ENCODE measurements around the gene TLR9. TPM values are rescaled to one million over a fixed set of nuclear protein-coding genes. Genes with fewer than 3 reads are reported as not detected.

TLR9 gene
- total and polyA plus RNA-seq, 2 donors from 2014 or later, result 0.94 TPM; not detected in 1

DNA sequence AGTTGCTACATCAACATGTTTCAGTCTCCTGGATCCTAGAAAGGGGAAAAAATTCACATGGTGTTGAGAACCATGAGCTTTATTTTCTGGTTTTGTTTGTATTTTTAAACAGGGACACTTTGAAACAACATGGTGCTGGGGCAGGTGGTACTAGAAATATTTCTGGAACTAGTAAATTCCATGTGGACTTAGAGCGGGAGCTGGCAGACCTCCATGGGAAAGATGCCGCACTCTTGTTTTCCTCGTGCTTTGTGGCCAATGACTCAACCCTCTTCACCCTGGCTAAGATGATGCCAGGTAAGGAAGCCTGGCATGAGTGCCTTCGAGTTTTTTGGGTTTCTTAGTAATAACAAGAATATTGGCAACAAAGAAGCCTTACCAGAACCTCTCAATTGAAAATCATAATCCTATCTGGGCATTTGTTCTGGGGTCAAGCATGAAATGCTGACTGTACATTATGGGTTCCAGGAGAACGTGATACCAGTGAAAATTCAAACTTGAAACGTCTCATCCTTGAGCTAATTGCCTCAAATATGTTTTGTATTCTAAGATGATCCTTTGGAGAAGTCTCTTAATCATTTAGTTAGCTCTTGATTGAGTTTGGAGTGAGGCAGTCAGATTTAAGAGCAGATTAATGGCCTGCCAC, 19.6 kb downstream of the TLR9 start:
- H3K4me1 ChIP-seq (ENCODE audit: control insufficient read depth in 2 of 3, insufficient read depth in 2 of 3, low read depth in 1 of 3, low read length in 3 of 3), result no peaks in the 10 kb centered on the region
- no peaks in the 10 kb centered on the region for H3K27me3 ChIP-seq (ENCODE audit: control insufficient read depth, insufficient read depth, low read length)
- H3K4me3 ChIP-seq (ENCODE audit: low read length in 3 of 3), result no peak overlapping the region
- intact Hi-C loops (cut with DNase I), result no loop called here
- TF ChIP-seq, protein P1, sequence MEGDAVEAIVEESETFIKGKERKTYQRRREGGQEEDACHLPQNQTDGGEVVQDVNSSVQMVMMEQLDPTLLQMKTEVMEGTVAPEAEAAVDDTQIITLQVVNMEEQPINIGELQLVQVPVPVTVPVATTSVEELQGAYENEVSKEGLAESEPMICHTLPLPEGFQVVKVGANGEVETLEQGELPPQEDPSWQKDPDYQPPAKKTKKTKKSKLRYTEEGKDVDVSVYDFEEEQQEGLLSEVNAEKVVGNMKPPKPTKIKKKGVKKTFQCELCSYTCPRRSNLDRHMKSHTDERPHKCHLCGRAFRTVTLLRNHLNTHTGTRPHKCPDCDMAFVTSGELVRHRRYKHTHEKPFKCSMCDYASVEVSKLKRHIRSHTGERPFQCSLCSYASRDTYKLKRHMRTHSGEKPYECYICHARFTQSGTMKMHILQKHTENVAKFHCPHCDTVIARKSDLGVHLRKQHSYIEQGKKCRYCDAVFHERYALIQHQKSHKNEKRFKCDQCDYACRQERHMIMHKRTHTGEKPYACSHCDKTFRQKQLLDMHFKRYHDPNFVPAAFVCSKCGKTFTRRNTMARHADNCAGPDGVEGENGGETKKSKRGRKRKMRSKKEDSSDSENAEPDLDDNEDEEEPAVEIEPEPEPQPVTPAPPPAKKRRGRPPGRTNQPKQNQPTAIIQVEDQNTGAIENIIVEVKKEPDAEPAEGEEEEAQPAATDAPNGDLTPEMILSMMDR (IDR thresholded peaks at IDR 0.05; ENCODE audit: borderline replicate concordance, extremely low read depth, insufficient read depth), result no peak
- peaks cover 21 to 77% (median 66%) of the 10 kb centered on the region in 3 donors for H3K36me3 ChIP-seq (ENCODE audit: control insufficient read depth in 2 of 3, insufficient read depth in 3 of 3, low read length in 3 of 3)
- H3K9ac ChIP-seq (ENCODE audit: low read length in 3 of 3), result no peak overlapping the region
- FAIRE-seq (no peak), DNase-seq (no peak)
- H3K9me3 ChIP-seq (ENCODE audit: control insufficient read depth in 2 of 3, insufficient read depth in 1 of 3, low read length in 3 of 3), result no peaks in the 10 kb centered on the region
- H3K27ac ChIP-seq (ENCODE audit: low read depth in 2 of 2, low read length in 2 of 2), result no peak overlapping the region

DNA sequence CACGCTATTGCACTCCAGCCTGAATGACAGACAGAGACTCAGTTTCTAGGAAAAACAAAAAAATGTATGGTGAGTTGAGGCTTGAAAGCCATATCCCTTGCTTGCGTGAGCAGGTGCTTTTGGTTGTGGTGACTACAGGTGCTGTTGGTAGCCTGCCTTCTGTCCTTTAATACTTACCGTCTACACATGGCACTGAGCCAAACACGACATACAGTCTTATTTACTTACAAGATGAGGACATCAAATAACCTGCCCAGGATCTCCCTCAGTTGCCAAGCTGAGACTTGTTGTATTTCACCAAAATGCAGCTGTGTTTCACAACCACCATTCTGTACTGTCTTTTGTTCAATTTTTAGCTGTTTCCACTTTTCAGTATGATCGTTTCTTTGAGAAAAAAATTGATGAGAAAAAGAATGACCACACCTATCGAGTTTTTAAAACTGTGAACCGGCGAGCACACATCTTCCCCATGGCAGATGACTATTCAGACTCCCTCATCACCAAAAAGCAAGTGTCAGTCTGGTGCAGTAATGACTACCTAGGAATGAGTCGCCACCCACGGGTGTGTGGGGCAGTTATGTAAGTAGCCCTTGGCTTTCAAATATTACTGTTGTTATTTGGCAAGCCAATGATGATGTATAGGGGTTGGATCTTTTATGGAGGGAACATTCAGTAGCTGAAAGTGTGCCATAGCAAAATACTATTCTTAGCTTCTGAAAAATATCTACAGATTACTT, 20.9 kb downstream of the TLR9 start:
- Histone ChIP-seq H3K4me3 (ENCODE audit: low read length in 3 of 3) (no peak overlapping the region), H3K4me1 (ENCODE audit: control insufficient read depth in 2 of 3, insufficient read depth in 2 of 3, low read depth in 1 of 3, low read length in 3 of 3) (no peaks in the 10 kb centered on the region), H3K36me3 (ENCODE audit: control insufficient read depth in 2 of 3, insufficient read depth in 3 of 3, low read length in 3 of 3) (peaks cover 18 to 63% (median 55%) of the 10 kb centered on the region in 3 donors), H3K9ac (ENCODE audit: low read length in 3 of 3) (no peak overlapping the region), H3K27ac (ENCODE audit: low read depth in 2 of 2, low read length in 2 of 2) (no peak overlapping the region), H3K9me3 (ENCODE audit: control insufficient read depth in 2 of 3, insufficient read depth in 1 of 3, low read length in 3 of 3) (no peaks in the 10 kb centered on the region), H3K27me3 (ENCODE audit: control insufficient read depth, insufficient read depth, low read length) (no peaks in the 10 kb centered on the region)
- intact Hi-C loops (cut with DNase I), result no loop called here
- DNase-seq (no peak), FAIRE-seq (no peak)
- TF ChIP-seq, protein P1 (IDR thresholded peaks at IDR 0.05; ENCODE audit: borderline replicate concordance, extremely low read depth, insufficient read depth), result no peak

DNA sequence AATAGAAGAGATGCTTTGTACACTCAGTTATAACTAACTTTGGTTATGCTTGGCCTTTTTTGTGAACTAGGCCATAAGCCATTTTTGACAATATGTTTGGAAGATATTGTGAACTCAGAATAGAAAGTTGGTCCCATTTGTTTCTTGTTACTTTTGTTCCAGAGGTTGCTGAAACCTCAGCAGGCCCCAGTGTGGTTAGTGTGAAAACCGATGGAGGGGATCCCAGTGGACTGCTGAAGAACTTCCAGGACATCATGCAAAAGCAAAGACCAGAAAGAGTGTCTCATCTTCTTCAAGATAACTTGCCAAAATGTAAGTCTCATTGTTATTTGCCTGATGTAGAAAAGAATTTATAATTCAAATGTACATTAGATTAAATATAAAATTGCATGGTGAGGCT, 21.7 kb downstream of the TLR9 start:
- Histone ChIP-seq H3K9ac (ENCODE audit: low read length in 3 of 3) (no peak overlapping the region), H3K27me3 (ENCODE audit: control insufficient read depth, insufficient read depth, low read length) (no peaks in the 10 kb centered on the region), H3K4me3 (ENCODE audit: low read length in 3 of 3) (no peak overlapping the region), H3K9me3 (ENCODE audit: control insufficient read depth in 2 of 3, insufficient read depth in 1 of 3, low read length in 3 of 3) (no peaks in the 10 kb centered on the region), H3K27ac (ENCODE audit: low read depth in 2 of 2, low read length in 2 of 2) (no peak overlapping the region), H3K4me1 (ENCODE audit: control insufficient read depth in 2 of 3, insufficient read depth in 2 of 3, low read depth in 1 of 3, low read length in 3 of 3) (peaks cover 0 to 8% (median 2%) of the 10 kb centered on the region in 3 donors), H3K36me3 (ENCODE audit: control insufficient read depth in 2 of 3, insufficient read depth in 3 of 3, low read length in 3 of 3) (peaks cover 18 to 61% (median 55%) of the 10 kb centered on the region in 3 donors)
- intact Hi-C loops (cut with DNase I), result no loop called here
- DNase-seq (no peak), FAIRE-seq (no peak)
- TF ChIP-seq, protein P1 (IDR thresholded peaks at IDR 0.05; ENCODE audit: borderline replicate concordance, extremely low read depth, insufficient read depth), result no peak

Data from kidney (tissue), 14 donors.